Glutamatergic neuron (in vitro differentiated cells): ENCODE results near the gene FOXE3. TPM values are rescaled to one million over a fixed set of nuclear protein-coding genes. Genes with fewer than 3 reads are reported as not detected.

Experiments
- DNase-seq: peaks from one replicate; pipeline ENCODE4 v3.0.0; 2022
- H3K27ac Mint-ChIP-seq: one replicate; pipeline ENCODE4 v1.8.0; 2020; ENCODE audit warnings: mild to moderate bottlenecking, mixed read lengths, inconsistent platforms; ENCODE audit not compliant: unreplicated experiment
- H3K27me3 Mint-ChIP-seq: one replicate; pipeline ENCODE4 v1.8.0; 2020; ENCODE audit warnings: mild to moderate bottlenecking, moderate library complexity, mixed read lengths, inconsistent platforms; ENCODE audit not compliant: unreplicated experiment
- H3K36me3 Mint-ChIP-seq: one replicate; pipeline ENCODE4 v1.8.0; 2020; ENCODE audit warnings: mild to moderate bottlenecking, mixed read lengths, inconsistent platforms; ENCODE audit not compliant: unreplicated experiment
- H3K4me1 Mint-ChIP-seq: one replicate; pipeline ENCODE4 v1.8.0; 2020; ENCODE audit warnings: mild to moderate bottlenecking, low read depth, mixed read lengths, inconsistent platforms; ENCODE audit not compliant: unreplicated experiment
- H3K4me3 Mint-ChIP-seq: one replicate; pipeline ENCODE4 v1.8.0; 2020; ENCODE audit warnings: mild to moderate bottlenecking, mixed read lengths, inconsistent platforms; ENCODE audit not compliant: unreplicated experiment
- H3K9me3 Mint-ChIP-seq: one replicate; pipeline ENCODE4 v1.8.0; 2020; ENCODE audit warnings: mild to moderate bottlenecking, moderate library complexity, mixed read lengths, inconsistent platforms; ENCODE audit not compliant: unreplicated experiment
- total RNA-seq: library from RNA; stranded (reverse); fragmentation: NEBNext Ultra II Directional; extraction: Animal tissue kit (Norgen Biotek cat#: 25700); gene quantifications from one replicate; pipeline ENCODE4 v1.2.1, GENCODE V29; 2021; ENCODE audit not compliant: unreplicated experiment
- TF ChIP-seq, protein P1 (sequence below): fragments of 200-600 bp; sonication (generic); IDR thresholded peaks from one replicate; pipeline ENCODE4 v1.5.0; 2021; ENCODE audit not compliant: partially characterized antibody, unreplicated experiment

FOXE3 gene
- total RNA-seq, 1 donor from 2014 or later: not detected

DNA sequence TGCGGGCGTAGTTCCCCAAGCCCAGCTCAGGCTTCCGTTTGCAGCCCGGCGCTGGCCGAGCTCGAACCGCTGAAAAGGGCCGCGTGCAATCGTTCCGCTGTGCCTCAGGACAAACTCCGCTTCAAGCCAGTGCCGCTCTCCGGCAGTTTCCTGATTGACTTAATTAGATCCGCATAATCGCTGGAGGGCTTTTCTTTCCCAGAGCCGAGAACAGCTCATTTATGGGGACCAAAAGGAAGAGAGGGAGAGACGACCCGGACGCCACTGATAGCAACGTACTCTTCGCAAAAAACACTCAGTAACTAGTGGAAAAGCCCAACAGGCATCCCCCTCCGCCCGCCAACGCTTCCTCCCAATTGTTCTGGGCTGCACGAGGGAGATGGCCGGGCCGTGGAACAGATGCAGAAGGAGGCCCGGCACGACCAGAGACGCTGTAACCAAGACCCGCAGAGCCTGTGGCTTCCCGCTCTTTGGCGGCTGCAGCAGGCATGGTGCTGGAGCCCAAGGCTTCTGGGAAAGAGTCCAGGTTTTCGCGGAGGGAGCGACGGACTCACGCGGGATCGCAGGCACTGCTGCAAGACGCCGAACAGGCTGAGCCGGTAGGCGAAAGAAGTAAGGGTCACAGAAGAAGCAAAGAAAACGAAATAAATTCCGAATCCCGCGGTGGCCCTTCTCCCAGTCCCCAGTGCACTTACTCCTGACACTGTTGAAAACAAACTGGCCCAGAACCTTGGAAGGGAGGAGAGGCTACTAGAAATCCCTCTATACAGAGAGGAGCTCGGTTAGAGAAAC lies 18.2 kb downstream of the FOXE3 start:
- peak; percentile 56 for DNase-seq
- H3K27ac Mint-ChIP-seq: no peak overlapping the region
- peaks cover 31% of the 10 kb centered on the region for H3K27me3 Mint-ChIP-seq

DNA sequence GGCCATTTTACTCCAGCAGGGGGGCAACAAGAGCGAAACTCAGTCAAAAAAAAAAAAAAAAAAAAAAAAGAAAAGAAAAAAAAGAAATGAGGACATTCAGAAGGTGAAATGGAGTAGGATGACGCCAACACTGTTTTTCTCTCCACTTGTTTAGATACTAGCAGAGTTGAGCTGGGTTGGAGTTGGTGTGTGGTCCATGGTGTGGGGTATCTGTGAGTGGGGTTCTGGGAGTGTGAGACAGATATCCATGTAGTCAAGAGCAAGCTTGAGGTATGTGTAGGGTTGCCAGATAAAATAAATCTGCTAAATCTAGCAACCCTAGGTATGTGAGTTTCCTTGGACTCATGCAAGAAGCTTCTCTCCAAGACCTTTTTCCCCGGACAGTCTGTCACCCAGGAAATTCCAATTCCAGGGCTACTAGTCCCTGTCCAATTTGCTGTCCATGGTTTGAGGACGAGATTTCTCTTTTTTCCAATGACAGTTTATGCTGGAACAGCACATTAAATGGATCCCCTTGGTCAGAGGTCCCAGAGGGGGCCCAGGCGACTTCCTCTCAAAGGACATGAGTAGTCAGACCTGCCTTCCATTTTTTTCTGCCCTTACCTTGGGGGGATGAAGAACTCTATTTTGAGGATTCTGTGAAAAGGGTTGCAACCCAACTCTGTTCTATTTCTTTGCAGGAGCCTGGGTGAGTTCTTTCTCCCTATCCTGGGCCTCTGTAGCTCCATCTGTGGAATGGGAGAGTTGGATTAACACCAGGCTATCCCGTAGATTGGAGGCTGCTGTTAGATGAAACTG lies 19.6 kb downstream of the FOXE3 start:
- H3K4me1 Mint-ChIP-seq: peaks cover 7% of the 10 kb centered on the region
- H3K9me3 Mint-ChIP-seq: peaks cover 4% of the 10 kb centered on the region
- TF ChIP-seq, protein P1, sequence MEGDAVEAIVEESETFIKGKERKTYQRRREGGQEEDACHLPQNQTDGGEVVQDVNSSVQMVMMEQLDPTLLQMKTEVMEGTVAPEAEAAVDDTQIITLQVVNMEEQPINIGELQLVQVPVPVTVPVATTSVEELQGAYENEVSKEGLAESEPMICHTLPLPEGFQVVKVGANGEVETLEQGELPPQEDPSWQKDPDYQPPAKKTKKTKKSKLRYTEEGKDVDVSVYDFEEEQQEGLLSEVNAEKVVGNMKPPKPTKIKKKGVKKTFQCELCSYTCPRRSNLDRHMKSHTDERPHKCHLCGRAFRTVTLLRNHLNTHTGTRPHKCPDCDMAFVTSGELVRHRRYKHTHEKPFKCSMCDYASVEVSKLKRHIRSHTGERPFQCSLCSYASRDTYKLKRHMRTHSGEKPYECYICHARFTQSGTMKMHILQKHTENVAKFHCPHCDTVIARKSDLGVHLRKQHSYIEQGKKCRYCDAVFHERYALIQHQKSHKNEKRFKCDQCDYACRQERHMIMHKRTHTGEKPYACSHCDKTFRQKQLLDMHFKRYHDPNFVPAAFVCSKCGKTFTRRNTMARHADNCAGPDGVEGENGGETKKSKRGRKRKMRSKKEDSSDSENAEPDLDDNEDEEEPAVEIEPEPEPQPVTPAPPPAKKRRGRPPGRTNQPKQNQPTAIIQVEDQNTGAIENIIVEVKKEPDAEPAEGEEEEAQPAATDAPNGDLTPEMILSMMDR: no peak
- H3K27me3 Mint-ChIP-seq: peaks cover 31% of the 10 kb centered on the region
- H3K36me3 Mint-ChIP-seq: peaks cover 4% of the 10 kb centered on the region
- H3K27ac Mint-ChIP-seq: no peak overlapping the region
- no peak overlapping the region for H3K4me3 Mint-ChIP-seq
- DNase-seq: no peak

More for the DNA sequence above, 18.2 kb downstream of the FOXE3 start:
- Mint-ChIP-seq H3K9me3 (peaks cover 4% of the 10 kb centered on the region), H3K4me1 (peaks cover 7% of the 10 kb centered on the region), H3K36me3 (peaks cover 4% of the 10 kb centered on the region), H3K4me3 (peak overlapping the region; percentile 71)
- TF ChIP-seq, protein P1: no peak

DNA sequence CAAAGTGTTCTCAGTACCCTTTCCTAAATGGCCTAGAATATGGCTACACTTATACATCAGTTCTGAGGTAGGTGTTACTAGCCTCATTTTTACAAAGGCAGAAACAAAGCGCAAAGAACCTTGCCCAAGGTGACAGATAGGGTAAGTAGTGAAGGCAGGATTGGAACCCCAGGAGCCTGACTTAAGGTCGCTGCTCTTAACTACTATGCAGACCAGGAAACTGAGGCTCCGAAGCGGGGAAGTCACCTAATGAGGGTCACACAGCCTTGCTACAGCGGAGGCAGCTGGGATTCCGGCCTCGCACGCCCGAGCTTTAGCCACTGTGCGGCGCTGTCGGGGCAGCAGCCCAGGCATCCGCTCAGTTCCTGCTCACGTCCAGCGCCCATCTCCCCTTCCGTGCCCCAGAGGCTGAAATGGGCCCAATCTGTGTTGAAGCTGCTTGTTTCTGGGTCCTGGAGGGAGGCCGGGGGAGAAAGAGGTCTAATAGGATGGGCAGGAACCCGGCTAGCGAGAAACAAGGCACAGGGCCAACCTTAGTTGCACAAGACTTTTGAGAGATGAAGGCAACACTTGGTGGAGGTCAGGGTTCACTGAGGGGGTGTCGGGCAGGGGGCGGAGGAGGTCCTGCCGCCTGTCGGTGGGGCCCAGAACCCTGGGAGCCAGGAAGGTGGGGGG lies 20.4 kb downstream of the FOXE3 start:
- H3K4me3 Mint-ChIP-seq: peak overlapping the region; percentile 80
- peak; percentile 91 for DNase-seq
- H3K36me3 Mint-ChIP-seq: no peaks in the 10 kb centered on the region
- peaks cover 28% of the 10 kb centered on the region for H3K27me3 Mint-ChIP-seq
- H3K9me3 Mint-ChIP-seq: peaks cover 4% of the 10 kb centered on the region
- no peak overlapping the region for H3K27ac Mint-ChIP-seq
- H3K4me1 Mint-ChIP-seq: peaks cover 7% of the 10 kb centered on the region
- TF ChIP-seq, protein P1: peak; percentile 74

DNA sequence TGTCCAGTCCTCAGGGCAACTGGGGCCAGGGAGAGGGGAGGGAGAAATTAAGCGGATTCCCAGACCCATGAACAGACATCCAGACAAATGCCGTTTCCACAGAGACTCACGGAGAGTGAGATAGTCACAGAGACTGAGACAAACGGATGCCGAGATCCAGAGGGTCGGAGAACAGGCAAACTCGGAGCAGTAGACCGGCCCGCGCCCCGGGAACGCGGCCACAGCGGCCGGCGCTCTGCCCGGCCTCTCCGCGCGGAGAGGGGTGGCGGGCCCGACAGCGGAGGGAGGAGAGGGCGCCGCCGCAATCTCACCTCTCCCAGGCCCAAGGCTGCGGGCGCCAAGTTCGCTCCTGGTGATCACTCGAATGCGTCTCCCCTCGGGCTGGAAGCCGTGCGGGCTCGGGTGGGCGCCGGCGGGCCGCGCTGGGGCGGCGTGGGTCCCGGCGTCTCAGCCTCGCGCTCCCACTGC lies 20.9 kb downstream of the FOXE3 start:
- H3K36me3 Mint-ChIP-seq: no peaks in the 10 kb centered on the region
- peaks cover 28% of the 10 kb centered on the region for H3K27me3 Mint-ChIP-seq

More for the DNA sequence above, 20.9 kb downstream of the FOXE3 start:
- TF ChIP-seq, protein P1: no peak
- H3K27ac Mint-ChIP-seq: no peak overlapping the region
- DNase-seq: peak; percentile 48
- peak overlapping the region; percentile 80 for H3K4me3 Mint-ChIP-seq
- H3K4me1 Mint-ChIP-seq: peaks cover 7% of the 10 kb centered on the region
- peaks cover 4% of the 10 kb centered on the region for H3K9me3 Mint-ChIP-seq
